DOHH2 (cell line): ENCODE data around the gene MACROD2.

Source experiments
- H3F3A ChIP-seq: fragments of 200-600 bp; sonication (generic), shearing (Covaris generic); 2 replicates; pipeline ENCODE4 v1.6.0; 2016; ENCODE audit warnings: antibody characterized with exemption, mild to moderate bottlenecking; ENCODE audit not compliant: control insufficient read depth, insufficient read depth
- H3K27ac ChIP-seq: fragments of 200-600 bp; sonication (generic); 2 replicates; pipeline ENCODE4 v1.5.1; 2014; ENCODE audit warnings: low read depth, mild to moderate bottlenecking, low read length, moderate library complexity
- H3K27me3 ChIP-seq: fragments of 200-600 bp; sonication (generic); 2 replicates; pipeline ENCODE4 v1.6.1; 2014; ENCODE audit warnings: mild to moderate bottlenecking, low read length, mixed read lengths; ENCODE audit not compliant: control insufficient read depth
- H3K36me3 ChIP-seq: fragments of 200-600 bp; sonication (generic); 2 replicates; pipeline ENCODE4 v1.6.1; 2014; ENCODE audit warnings: mild to moderate bottlenecking, low read length, moderate library complexity, mixed read lengths; ENCODE audit not compliant: control insufficient read depth
- H3K4me1 ChIP-seq: fragments of 200-600 bp; sonication (generic); 2 replicates; pipeline ENCODE4 v1.6.1; 2014; ENCODE audit warnings: mild to moderate bottlenecking, low read length, mixed read lengths; ENCODE audit not compliant: control insufficient read depth
- H3K4me2 ChIP-seq: fragments of 200-600 bp; sonication (generic); 2 replicates; pipeline ENCODE4 v1.6.0; 2014; ENCODE audit warnings: mild to moderate bottlenecking, low read length, moderate library complexity
- H3K4me3 ChIP-seq: fragments of 200-600 bp; sonication (generic); 2 replicates; pipeline ENCODE4 v1.5.1; 2014; ENCODE audit warnings: mild to moderate bottlenecking, low read length, mixed read lengths
- H3K79me2 ChIP-seq: fragments of 200-600 bp; sonication (generic); 2 replicates; pipeline ENCODE4 v1.6.1; 2014; ENCODE audit warnings: mild to moderate bottlenecking, low read length, mixed read lengths; ENCODE audit not compliant: control insufficient read depth
- H3K9me2 ChIP-seq: fragments of 200-600 bp; sonication (generic); replicated peaks from 2 replicates; pipeline ENCODE4 v1.6.1; 2014; ENCODE audit warnings: mild to moderate bottlenecking, low read length, mixed read lengths; ENCODE audit not compliant: control insufficient read depth
- H3K9me3 ChIP-seq: fragments of 200-600 bp; sonication (generic); 2 replicates; pipeline ENCODE4 v1.6.1; 2014; ENCODE audit warnings: antibody characterized with exemption, low read length, mixed read lengths; ENCODE audit not compliant: control insufficient read depth, insufficient read depth
- H4K20me1 ChIP-seq: fragments of 200-600 bp; sonication (generic); 2 replicates; pipeline ENCODE4 v1.6.0; 2014; ENCODE audit warnings: low read depth, mild to moderate bottlenecking, antibody characterized with exemption, low read length, moderate library complexity; ENCODE audit not compliant: control insufficient read depth, insufficient read depth
- EZH2phosphoT487 ChIP-seq: fragments of 200-600 bp; sonication (generic); IDR thresholded peaks from 2 replicates; pipeline ENCODE4 v1.6.1; 2017; ENCODE audit warnings: borderline replicate concordance, mild to moderate bottlenecking, antibody characterized with exemption, low read length, moderate library complexity, mixed read lengths
- TF ChIP-seq, protein P1 (sequence below): fragments of 200-600 bp; sonication (generic); IDR thresholded peaks from one replicate; pipeline ENCODE4 v1.5.1; 2014; ENCODE audit warnings: antibody characterized with exemption, mild to moderate bottlenecking, low read depth, low read length; ENCODE audit not compliant: poor library complexity, severe bottlenecking

MACROD2 gene

GRCh38 chr20:14914633-14915032 is 919.3 kb downstream of the MACROD2 start:
- no peaks in the 10 kb centered on the region for H3K9me3 ChIP-seq
- no peaks in the 10 kb centered on the region for H3K79me2 ChIP-seq
- H4K20me1 ChIP-seq = no peaks in the 10 kb centered on the region
- H3K4me3 ChIP-seq = no peak overlapping the region
- H3K4me1 ChIP-seq = no peaks in the 10 kb centered on the region
- no peak overlapping the region for H3K27ac ChIP-seq
- no peak for TF ChIP-seq EZH2phosphoT487
- TF ChIP-seq, protein P1, sequence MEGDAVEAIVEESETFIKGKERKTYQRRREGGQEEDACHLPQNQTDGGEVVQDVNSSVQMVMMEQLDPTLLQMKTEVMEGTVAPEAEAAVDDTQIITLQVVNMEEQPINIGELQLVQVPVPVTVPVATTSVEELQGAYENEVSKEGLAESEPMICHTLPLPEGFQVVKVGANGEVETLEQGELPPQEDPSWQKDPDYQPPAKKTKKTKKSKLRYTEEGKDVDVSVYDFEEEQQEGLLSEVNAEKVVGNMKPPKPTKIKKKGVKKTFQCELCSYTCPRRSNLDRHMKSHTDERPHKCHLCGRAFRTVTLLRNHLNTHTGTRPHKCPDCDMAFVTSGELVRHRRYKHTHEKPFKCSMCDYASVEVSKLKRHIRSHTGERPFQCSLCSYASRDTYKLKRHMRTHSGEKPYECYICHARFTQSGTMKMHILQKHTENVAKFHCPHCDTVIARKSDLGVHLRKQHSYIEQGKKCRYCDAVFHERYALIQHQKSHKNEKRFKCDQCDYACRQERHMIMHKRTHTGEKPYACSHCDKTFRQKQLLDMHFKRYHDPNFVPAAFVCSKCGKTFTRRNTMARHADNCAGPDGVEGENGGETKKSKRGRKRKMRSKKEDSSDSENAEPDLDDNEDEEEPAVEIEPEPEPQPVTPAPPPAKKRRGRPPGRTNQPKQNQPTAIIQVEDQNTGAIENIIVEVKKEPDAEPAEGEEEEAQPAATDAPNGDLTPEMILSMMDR = no peak
- H3K36me3 ChIP-seq = no peaks in the 10 kb centered on the region
- H3F3A ChIP-seq = no peaks in the 10 kb centered on the region
- H3K4me2 ChIP-seq = no peak overlapping the region
- H3K27me3 ChIP-seq = no peaks in the 10 kb centered on the region
- H3K9me2 ChIP-seq = no peaks in the 10 kb centered on the region

- Histone ChIP-seq H3K36me3 (no peaks in the 10 kb centered on the region), H3K79me2 (no peaks in the 10 kb centered on the region), H3K4me2 (no peak overlapping the region), H3K27ac (no peak overlapping the region), H3K9me2 (no peaks in the 10 kb centered on the region), H4K20me1 (no peaks in the 10 kb centered on the region), H3F3A (no peaks in the 10 kb centered on the region), H3K27me3 (no peaks in the 10 kb centered on the region), H3K9me3 (no peaks in the 10 kb centered on the region), H3K4me3 (no peak overlapping the region), H3K4me1 (no peaks in the 10 kb centered on the region)
- no peak for TF ChIP-seq EZH2phosphoT487
- TF ChIP-seq, protein P1 = no peak
Measured at GRCh38 chr20:14915356-14915755, 920.0 kb downstream of the MACROD2 start.

DNA sequence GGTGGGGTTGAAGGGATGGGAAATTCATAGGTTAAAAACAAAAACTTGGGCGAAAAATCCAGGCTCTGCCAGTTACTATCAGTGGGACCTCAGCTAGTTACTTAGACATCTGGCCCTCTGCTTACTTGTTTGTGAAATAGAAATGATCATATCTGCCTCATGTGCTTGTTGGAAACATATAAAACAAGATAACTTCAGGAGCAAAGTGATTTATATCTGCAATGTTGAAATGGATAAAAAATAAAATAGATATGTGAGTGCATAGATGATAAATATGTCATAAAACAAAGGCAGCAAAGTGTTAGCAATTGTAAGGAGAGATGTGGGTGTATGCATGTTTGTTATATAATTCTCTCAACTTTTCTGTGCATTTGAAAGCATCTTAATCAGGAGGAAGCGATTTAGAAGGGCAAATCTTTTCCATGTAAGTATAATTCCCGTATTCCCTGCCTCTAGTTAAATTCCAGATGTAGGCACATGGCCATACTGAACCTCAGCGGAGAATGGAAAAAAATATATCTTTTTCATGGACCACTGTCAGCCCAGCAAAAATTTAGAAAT is 921.1 kb downstream of the MACROD2 start:
- TF ChIP-seq, protein P1 = no peak
- no peak for TF ChIP-seq EZH2phosphoT487
- H3F3A ChIP-seq = no peaks in the 10 kb centered on the region
- H3K9me2 ChIP-seq = no peaks in the 10 kb centered on the region
- no peaks in the 10 kb centered on the region for H3K79me2 ChIP-seq
- H3K27me3 ChIP-seq = no peaks in the 10 kb centered on the region
- H3K27ac ChIP-seq = no peak overlapping the region
- no peaks in the 10 kb centered on the region for H3K36me3 ChIP-seq
- H4K20me1 ChIP-seq = no peaks in the 10 kb centered on the region
- H3K9me3 ChIP-seq = no peaks in the 10 kb centered on the region
- no peaks in the 10 kb centered on the region for H3K4me1 ChIP-seq
- no peak overlapping the region for H3K4me3 ChIP-seq
- H3K4me2 ChIP-seq = no peak overlapping the region
